Thyroid gland (tissue), 4 donors: Measurements from ENCODE around the gene LRRC4C.

ENCODE experiments used
- POLR2A ChIP-seq, 2 donors: fragments of 450-650 bp; IDR thresholded peaks; one replicate each; pipeline ENCODE4 v1.6.1; 2017; ENCODE audit warnings: antibody characterized with exemption in 2 of 2, mild to moderate bottlenecking in 2 of 2, moderate library complexity in 1 of 2
- TF ChIP-seq, protein P1 (sequence below), 6 experiments: fragments of 200-600 bp in 3 of 6; fragments of 450-650 bp in 3 of 6; sonication (generic) in 3 of 6; IDR thresholded peaks; one replicate each; pipeline ENCODE4 v1.5.1; 2016 to 2019; ENCODE audit warnings: antibody characterized with exemption in 6 of 6, mild to moderate bottlenecking in 2 of 6, inconsistent platforms in 1 of 6, moderate library complexity in 1 of 6

DNA sequence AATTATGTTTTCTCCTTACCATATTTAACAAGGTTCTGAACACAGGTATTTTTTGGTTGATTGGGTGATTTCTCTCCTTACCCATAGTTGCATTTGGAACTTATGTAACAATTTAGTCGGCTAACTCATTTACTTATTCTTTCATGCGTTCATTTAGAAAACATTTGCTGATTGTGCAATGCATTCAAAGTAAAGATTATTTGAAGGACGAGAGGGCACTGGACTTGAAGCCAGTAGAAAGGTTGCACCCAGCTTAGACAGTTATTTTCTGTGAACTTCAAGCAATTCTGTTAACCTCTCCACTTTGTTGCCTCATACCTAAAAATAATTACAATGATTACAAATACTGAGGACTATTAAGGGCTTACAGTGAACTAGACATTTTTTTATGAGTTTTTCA lies 769.6 kb downstream of the LRRC4C start:
- TF ChIP-seq, protein P1, sequence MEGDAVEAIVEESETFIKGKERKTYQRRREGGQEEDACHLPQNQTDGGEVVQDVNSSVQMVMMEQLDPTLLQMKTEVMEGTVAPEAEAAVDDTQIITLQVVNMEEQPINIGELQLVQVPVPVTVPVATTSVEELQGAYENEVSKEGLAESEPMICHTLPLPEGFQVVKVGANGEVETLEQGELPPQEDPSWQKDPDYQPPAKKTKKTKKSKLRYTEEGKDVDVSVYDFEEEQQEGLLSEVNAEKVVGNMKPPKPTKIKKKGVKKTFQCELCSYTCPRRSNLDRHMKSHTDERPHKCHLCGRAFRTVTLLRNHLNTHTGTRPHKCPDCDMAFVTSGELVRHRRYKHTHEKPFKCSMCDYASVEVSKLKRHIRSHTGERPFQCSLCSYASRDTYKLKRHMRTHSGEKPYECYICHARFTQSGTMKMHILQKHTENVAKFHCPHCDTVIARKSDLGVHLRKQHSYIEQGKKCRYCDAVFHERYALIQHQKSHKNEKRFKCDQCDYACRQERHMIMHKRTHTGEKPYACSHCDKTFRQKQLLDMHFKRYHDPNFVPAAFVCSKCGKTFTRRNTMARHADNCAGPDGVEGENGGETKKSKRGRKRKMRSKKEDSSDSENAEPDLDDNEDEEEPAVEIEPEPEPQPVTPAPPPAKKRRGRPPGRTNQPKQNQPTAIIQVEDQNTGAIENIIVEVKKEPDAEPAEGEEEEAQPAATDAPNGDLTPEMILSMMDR (IDR thresholded peaks at IDR 0.05), result no peak
- no peak for TF ChIP-seq POLR2A (IDR thresholded peaks at IDR 0.05)
